ENCODE measurements around the gene LRIG3.
"Not testable (repeated sequence)": the region's sequence is repeated elsewhere in the genome, so short reads cannot be mapped to it uniquely, and the experiment has no call there.

LRIG3 gene, protein sequence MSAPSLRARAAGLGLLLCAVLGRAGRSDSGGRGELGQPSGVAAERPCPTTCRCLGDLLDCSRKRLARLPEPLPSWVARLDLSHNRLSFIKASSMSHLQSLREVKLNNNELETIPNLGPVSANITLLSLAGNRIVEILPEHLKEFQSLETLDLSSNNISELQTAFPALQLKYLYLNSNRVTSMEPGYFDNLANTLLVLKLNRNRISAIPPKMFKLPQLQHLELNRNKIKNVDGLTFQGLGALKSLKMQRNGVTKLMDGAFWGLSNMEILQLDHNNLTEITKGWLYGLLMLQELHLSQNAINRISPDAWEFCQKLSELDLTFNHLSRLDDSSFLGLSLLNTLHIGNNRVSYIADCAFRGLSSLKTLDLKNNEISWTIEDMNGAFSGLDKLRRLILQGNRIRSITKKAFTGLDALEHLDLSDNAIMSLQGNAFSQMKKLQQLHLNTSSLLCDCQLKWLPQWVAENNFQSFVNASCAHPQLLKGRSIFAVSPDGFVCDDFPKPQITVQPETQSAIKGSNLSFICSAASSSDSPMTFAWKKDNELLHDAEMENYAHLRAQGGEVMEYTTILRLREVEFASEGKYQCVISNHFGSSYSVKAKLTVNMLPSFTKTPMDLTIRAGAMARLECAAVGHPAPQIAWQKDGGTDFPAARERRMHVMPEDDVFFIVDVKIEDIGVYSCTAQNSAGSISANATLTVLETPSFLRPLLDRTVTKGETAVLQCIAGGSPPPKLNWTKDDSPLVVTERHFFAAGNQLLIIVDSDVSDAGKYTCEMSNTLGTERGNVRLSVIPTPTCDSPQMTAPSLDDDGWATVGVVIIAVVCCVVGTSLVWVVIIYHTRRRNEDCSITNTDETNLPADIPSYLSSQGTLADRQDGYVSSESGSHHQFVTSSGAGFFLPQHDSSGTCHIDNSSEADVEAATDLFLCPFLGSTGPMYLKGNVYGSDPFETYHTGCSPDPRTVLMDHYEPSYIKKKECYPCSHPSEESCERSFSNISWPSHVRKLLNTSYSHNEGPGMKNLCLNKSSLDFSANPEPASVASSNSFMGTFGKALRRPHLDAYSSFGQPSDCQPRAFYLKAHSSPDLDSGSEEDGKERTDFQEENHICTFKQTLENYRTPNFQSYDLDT

DNA sequence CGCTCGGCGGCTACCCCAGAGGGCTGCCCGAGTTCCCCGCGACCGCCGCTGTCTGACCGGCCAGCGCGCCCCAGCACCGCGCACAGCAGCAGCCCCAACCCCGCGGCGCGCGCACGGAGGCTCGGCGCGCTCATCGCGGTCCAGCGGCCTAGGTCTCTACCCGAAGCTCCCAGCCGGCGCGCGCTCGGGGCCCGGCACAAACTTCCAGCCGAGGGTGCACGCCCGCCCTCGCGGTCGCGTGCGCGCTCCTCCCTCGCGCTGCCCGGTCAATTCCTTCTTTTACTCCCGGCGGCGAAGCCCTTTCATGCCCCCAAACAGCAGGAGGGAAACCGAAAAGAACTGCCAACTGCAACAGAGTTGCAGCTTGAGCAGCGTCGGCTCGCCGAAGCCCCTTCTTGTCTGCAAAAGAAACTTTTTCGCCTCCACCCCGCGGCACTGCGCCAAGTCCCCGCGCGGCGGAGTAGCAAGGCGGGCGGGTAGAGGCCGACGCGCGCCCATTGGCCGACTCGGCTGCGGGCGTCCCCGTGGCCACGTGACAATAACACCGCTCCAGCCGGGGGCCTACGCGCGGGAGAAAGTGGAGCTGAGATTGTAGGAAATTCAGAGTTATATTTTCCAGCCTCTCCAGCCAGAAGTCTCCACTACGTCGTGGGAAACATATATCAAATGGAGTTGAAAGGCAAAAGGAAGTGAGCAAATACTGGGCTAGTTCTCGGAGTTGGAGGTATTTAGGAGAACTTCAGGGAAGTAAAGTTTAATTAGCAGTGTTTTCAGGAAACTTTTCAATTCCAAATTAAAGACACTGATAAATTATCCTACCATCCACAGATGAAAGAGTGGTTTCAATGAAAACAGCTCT lies at the start of gene LRIG3:
TSS of gene LRIG3 (minus strand) at position 403 of the 859 bp plus-strand sequence. CDS start at position 134, 269 bp downstream.
- no peak for DNase-seq

DNA sequence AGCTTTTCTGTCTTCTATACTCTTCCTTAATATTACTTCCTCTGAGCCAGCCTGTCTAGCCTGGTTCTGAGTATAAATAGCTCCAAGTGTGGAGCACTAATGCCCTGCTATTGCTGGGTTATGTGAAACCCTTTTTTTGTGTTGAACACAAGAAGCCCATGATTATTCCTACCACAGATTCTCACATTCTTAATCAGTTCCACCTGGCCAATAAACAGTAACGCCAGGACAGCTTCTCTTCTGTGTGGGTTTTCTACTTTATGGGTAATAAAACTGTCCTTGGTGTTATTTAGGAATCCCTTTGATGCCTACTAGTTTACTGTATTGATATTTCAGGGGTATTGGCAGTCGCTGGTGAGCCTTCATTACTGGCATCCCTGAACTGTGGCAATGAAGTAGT lies 48.9 kb upstream of the LRIG3 start:
- DNase-seq: no peak

GRCh38 chr12:58967561-58967960 lies 47.3 kb upstream of the LRIG3 start:
- no peak for DNase-seq

- no peak for DNase-seq
These were observed 46.6 kb upstream of the LRIG3 start for GRCh38 chr12:58966939-58967338.

DNA sequence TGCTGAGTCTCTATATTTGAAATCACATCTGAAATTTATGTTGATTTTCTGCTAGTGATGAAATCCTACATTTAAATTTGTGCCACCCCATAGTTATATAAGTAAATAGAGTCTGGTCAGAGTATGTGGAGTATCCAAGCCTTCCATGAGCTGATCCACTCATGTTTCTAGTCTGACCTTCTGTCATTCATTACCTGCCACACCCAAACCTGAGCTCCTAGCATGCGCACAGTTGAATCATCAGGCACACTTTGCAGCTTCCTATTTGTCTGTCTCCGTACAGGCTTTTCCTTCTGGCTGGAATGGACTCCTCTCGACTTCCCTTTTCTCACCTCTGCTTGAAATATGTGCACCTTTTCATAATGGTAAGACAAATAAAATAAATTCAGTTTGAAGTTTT lies 45.3 kb upstream of the LRIG3 start:
- no peak for DNase-seq

- no peak for DNase-seq
These were observed 43.5 kb upstream of the LRIG3 start for GRCh38 chr12:58963844-58964243.

- DNase-seq: no peak
These were observed 41.6 kb upstream of the LRIG3 start for GRCh38 chr12:58961906-58962305.

DNA sequence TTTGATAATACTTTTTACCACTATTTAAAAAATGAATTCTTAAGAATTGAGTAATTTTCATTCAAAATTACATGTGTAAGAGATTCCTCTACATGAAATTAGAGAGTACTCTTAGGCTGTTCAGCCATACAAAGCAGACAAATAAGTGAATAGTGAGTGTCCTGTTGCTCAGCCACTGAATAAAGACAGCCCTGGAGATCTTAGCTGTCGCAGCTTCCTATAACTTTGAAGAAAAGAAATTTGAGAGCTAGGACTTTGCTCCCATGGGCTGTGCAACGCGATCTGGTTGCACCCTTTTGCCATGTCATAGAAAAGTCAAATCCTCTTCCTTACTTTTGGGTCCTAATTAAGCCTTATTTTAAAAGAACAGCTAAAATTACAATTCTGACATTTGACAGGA lies 40.9 kb upstream of the LRIG3 start:
- no peak for DNase-seq

- no peak for DNase-seq
These were observed 39.5 kb upstream of the LRIG3 start for GRCh38 chr12:58959639-58960300.

GRCh38 chr12:58957298-58957697 lies 37.0 kb upstream of the LRIG3 start:
- DNase-seq: no peak

DNA sequence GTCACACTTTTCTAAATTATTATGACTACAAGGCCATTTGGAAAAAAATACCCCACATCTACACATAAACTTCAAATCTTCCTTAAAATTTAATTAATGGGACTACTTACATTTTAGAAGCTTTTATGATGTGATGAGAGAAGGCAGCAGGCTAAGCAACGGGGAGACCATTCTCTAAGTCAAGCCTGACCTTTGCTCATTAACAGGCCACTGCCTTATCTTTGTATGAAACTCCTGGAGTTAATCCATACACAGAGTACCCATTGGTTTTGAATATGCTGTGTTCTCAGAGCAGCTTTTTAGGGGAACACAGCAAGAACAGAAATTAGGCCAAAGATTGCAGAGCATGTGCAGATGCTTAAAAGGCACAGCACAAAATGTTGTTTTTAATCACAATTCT lies 35.5 kb upstream of the LRIG3 start:
- DNase-seq: no peak

- no peak for DNase-seq
These were observed 33.7 kb upstream of the LRIG3 start for GRCh38 chr12:58954002-58954401.

DNA sequence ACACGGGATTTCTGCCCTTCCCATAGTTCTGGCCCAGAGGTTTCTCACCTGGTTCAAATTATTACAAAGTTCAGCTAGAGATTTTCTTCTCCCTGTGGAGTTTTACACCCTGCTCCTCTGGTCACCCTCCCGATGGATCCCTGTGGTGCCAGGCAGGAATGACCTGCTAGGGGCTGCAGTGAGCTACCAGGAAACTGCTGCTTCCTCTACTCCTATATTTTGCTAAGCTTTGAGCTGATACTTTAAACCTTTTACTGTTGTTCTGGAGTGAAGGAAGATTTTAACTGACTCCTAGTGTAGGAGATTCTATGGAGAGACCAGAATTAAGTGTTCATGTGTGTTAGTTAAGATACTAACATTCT lies 30.4 kb upstream of the LRIG3 start:
- no peak for DNase-seq

GRCh38 chr12:58949954-58950738 lies 29.8 kb upstream of the LRIG3 start:
- DNase-seq: not testable (repeated sequence)

DNA sequence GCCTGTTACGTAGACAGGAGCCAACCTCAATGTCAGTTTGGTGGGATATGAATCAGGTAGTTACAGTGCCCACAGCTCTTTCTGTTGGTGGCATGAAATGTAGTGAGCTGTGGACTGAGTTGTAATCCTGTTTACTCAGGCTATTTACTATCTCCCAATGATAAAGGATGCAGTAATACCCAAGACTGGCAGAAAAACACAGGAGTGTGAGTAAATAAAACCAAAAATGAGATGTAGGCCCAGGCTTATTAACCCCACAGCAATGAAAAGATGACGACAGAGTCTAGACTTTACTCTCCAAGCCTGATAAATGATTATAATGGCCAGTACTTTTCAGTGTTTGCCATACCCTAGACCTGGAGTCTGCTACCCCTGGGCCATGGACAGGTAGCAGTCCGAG lies 22.8 kb upstream of the LRIG3 start:
- no peak for DNase-seq

DNA sequence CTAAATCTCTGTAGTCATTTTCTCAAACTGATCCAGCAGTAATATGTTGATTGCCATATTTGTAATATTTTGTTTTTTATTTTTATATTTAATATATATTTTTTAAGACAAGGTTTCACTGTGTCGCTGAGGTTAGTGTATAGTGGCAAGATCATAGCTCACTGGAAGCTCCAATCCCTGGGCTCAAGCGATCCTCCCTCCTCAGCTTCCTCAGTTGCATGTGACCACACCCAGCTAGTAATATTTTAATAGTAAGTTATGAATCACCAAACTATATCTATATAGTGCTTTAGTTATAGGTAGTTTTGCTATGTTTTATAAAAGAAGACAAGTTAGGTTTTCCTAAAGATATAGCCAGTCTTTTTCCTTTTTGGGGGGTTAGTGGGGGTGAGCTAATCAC lies 22.0 kb upstream of the LRIG3 start:
- DNase-seq: no peak

GRCh38 chr12:58939399-58940100 lies 19.2 kb upstream of the LRIG3 start:
- DNase-seq: no peak

DNA sequence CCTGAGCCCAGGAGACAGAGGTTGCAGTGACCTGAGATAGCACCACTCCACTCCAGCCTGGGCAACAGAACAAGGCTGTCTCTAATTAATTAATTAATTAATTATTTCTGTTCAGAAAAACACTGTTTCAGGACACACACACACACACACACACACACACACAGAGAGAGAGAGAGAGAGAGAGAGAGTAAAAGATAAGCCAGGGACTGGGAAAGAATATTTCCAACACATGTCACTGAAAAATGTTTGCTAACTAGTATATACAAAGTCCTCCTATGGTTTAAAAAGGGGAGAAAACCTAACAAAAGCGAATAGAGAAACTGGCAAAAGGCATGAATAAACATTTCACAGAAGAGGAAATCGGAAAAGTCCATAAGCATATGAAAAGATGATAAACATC lies 18.1 kb upstream of the LRIG3 start:
- DNase-seq: no peak

- DNase-seq: no peak
These were observed 14.2 kb upstream of the LRIG3 start for GRCh38 chr12:58934528-58934927.

Measured in GDM1 (cell line).